Smooth muscle cell (in vitro differentiated cells): ENCODE data around the gene BRSK2. TPM values are rescaled to one million over a fixed set of nuclear protein-coding genes. Genes with fewer than 3 reads are reported as not detected.

Experiments used
- DNase-seq: peaks from one replicate; lab custom pipeline; 2025; ENCODE audit not compliant: unreplicated experiment; lab: John Stamatoyannopoulos, UW
- H2AFZ ChIP-seq: fragments of 200-600 bp; sonication (generic); 2 replicates; pipeline ENCODE4 v1.6.0; 2016; ENCODE audit warnings: antibody characterized with exemption, low read depth, mild to moderate bottlenecking
- H3F3A ChIP-seq: fragments of 200-600 bp; sonication (generic); 2 replicates; pipeline ENCODE4 v1.6.0; 2017; ENCODE audit warnings: antibody characterized with exemption, low read depth
- H3K27ac ChIP-seq: fragments of 200-600 bp; sonication (generic); 2 replicates; pipeline ENCODE4 v1.5.1; 2016; ENCODE audit warnings: low read depth, mild to moderate bottlenecking
- H3K27me3 ChIP-seq: fragments of 200-600 bp; sonication (generic); 2 replicates; pipeline ENCODE4 v1.6.1; 2016; ENCODE audit warnings: low read depth, mild to moderate bottlenecking
- H3K36me3 ChIP-seq: fragments of 200-600 bp; sonication (generic); 2 replicates; pipeline ENCODE4 v1.5.1; 2016; ENCODE audit warnings: low read depth
- H3K4me1 ChIP-seq: fragments of 200-600 bp; sonication (generic); 2 replicates; pipeline ENCODE4 v1.5.1; 2016; ENCODE audit warnings: low read depth
- H3K4me2 ChIP-seq: fragments of 200-600 bp; sonication (generic); 2 replicates; pipeline ENCODE4 v1.6.0; 2016; ENCODE audit warnings: mild to moderate bottlenecking
- H3K4me3 ChIP-seq: fragments of 200-600 bp; sonication (generic); 2 replicates; pipeline ENCODE4 v1.5.1; 2016; ENCODE audit warnings: mild to moderate bottlenecking
- H3K79me2 ChIP-seq: fragments of 200-600 bp; sonication (generic); 2 replicates; pipeline ENCODE4 v1.6.0; 2016; ENCODE audit warnings: low read depth, mild to moderate bottlenecking
- H3K9ac ChIP-seq: fragments of 200-600 bp; sonication (generic); 2 replicates; pipeline ENCODE4 v1.6.0; 2016; ENCODE audit warnings: low read depth
- H3K9me3 ChIP-seq: fragments of 200-600 bp; sonication (generic); replicated peaks from 2 replicates; pipeline ENCODE4 v1.5.1; 2016; ENCODE audit warnings: low read depth
- H4K20me1 ChIP-seq: fragments of 200-600 bp; sonication (generic); 2 replicates; pipeline ENCODE4 v1.6.0; 2016; ENCODE audit warnings: low read depth
- WGBS: methylation state at CpG from one replicate; pipeline ENCODE4 v1.1.7; 2016; ENCODE audit warnings: low lambda C conversion rate; 5-methylcytosine and 5-hydroxymethylcytosine counted together
- polyA plus RNA-seq: library from polyadenylated mRNA; unstranded; fragments of >200 nt; fragmentation: Nextera tagmentation; extraction: Ambion mirVana; gene quantifications from 2 replicates; pipeline ENCODE4 v1.2.1, GENCODE V29; 2016
- total RNA-seq: library from RNA; depleted of rRNA; stranded (reverse); fragments of >200 nt; gene quantifications from 2 replicates; pipeline ENCODE4 v1.2.3, GENCODE V29; 2014
- TF ChIP-seq, protein P1 (sequence below): fragments of 200-600 bp; sonication (generic); IDR thresholded peaks from 2 replicates; pipeline ENCODE4 v1.5.1; 2017; ENCODE audit warnings: borderline replicate concordance, mild to moderate bottlenecking, antibody characterized with exemption; ENCODE audit not compliant: insufficient read depth, poor library complexity, severe bottlenecking

BRSK2 gene
- total and polyA plus RNA-seq, 2 experiments from 2014 or later = 1.5 to 5.2 TPM

- H3K4me1 ChIP-seq = no peaks in the 10 kb centered on the region
- WGBS = 58% methylated on average over 17 of the region's 17 CpGs
- DNase-seq = no peak
Measured at GRCh38 chr11:1453611-1454034, 63.9 kb downstream of the BRSK2 start.

DNA sequence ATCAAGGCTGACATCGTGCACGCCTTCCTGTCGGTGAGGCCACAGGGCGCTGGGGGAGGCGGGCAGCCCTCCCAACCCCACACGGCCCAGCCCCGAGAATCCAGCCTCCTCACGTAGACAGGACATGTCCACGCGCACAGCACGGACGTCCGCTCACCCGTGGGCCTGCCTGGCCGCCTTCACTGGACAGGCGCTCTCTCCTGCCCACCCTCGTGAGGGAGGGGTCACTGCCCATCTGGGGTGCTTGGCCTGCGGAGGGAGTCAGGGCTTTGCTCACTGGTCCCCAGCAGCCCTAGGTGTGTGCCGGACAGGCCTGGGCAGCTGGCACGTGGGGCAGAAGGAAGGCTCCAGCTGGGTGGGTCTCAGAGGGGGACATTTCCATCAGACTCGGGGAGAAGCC is 64.8 kb downstream of the BRSK2 start:
- TF ChIP-seq, protein P1, sequence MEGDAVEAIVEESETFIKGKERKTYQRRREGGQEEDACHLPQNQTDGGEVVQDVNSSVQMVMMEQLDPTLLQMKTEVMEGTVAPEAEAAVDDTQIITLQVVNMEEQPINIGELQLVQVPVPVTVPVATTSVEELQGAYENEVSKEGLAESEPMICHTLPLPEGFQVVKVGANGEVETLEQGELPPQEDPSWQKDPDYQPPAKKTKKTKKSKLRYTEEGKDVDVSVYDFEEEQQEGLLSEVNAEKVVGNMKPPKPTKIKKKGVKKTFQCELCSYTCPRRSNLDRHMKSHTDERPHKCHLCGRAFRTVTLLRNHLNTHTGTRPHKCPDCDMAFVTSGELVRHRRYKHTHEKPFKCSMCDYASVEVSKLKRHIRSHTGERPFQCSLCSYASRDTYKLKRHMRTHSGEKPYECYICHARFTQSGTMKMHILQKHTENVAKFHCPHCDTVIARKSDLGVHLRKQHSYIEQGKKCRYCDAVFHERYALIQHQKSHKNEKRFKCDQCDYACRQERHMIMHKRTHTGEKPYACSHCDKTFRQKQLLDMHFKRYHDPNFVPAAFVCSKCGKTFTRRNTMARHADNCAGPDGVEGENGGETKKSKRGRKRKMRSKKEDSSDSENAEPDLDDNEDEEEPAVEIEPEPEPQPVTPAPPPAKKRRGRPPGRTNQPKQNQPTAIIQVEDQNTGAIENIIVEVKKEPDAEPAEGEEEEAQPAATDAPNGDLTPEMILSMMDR = no peak
- Histone ChIP-seq H3K79me2 (no peaks in the 10 kb centered on the region), H3K27ac (no peak overlapping the region), H3K9ac (no peak overlapping the region), H3K27me3 (no peaks in the 10 kb centered on the region), H3K4me1 (no peaks in the 10 kb centered on the region), H2AFZ (no peak overlapping the region), H3K4me2 (no peak overlapping the region), H3K36me3 (no peaks in the 10 kb centered on the region), H3F3A (no peaks in the 10 kb centered on the region), H4K20me1 (no peaks in the 10 kb centered on the region), H3K9me3 (no peaks in the 10 kb centered on the region), H3K4me3 (no peak overlapping the region)
- DNase-seq = no peak
- 94% methylated on average over 21 of the region's 21 CpGs for WGBS

More at GRCh38 chr11:1453611-1454034, 63.9 kb downstream of the BRSK2 start:
- no peak overlapping the region for H3K4me3 ChIP-seq
- H3K27me3 ChIP-seq = no peaks in the 10 kb centered on the region
- TF ChIP-seq, protein P1 = no peak
- H3K9ac ChIP-seq = no peak overlapping the region
- H3K9me3 ChIP-seq = no peaks in the 10 kb centered on the region
- H4K20me1 ChIP-seq = no peaks in the 10 kb centered on the region
- H3F3A ChIP-seq = no peaks in the 10 kb centered on the region
- H3K79me2 ChIP-seq = no peaks in the 10 kb centered on the region
- H2AFZ ChIP-seq = no peak overlapping the region
- no peak overlapping the region for H3K27ac ChIP-seq
- H3K36me3 ChIP-seq = no peaks in the 10 kb centered on the region
- no peak overlapping the region for H3K4me2 ChIP-seq

GRCh38 chr11:1455032-1455762 is 65.5 kb downstream of the BRSK2 start:
- no peaks in the 10 kb centered on the region for H3K27me3 ChIP-seq
- TF ChIP-seq, protein P1 = no peak
- WGBS = 96% methylated on average over 20 of the region's 24 CpGs

GRCh38 chr11:1455763-1456060 is 66.0 kb downstream of the BRSK2 start:
- no peak for DNase-seq

More at GRCh38 chr11:1455032-1455762, 65.5 kb downstream of the BRSK2 start:
- H3K79me2 ChIP-seq = no peaks in the 10 kb centered on the region
- H3K36me3 ChIP-seq = no peaks in the 10 kb centered on the region
- no peaks in the 10 kb centered on the region for H3K9me3 ChIP-seq
- no peaks in the 10 kb centered on the region for H3F3A ChIP-seq
- H2AFZ ChIP-seq = no peak overlapping the region
- no peak for DNase-seq
- no peaks in the 10 kb centered on the region for H4K20me1 ChIP-seq
- H3K9ac ChIP-seq = no peak overlapping the region
- H3K4me3 ChIP-seq = no peak overlapping the region
- H3K4me1 ChIP-seq = no peaks in the 10 kb centered on the region
- no peak overlapping the region for H3K27ac ChIP-seq
- no peak overlapping the region for H3K4me2 ChIP-seq

More at GRCh38 chr11:1455763-1456060, 66.0 kb downstream of the BRSK2 start:
- Histone ChIP-seq H3K27ac (no peak overlapping the region), H2AFZ (no peak overlapping the region), H3K4me1 (no peaks in the 10 kb centered on the region), H3K4me3 (no peak overlapping the region), H3K9ac (no peak overlapping the region), H3K27me3 (no peaks in the 10 kb centered on the region), H4K20me1 (no peaks in the 10 kb centered on the region), H3K4me2 (no peak overlapping the region), H3K79me2 (no peaks in the 10 kb centered on the region), H3K36me3 (no peaks in the 10 kb centered on the region), H3K9me3 (no peaks in the 10 kb centered on the region), H3F3A (no peaks in the 10 kb centered on the region)
- 94% methylated on average over 3 of the region's 5 CpGs for WGBS
- TF ChIP-seq, protein P1 = no peak
